WTC11 (cell line): ENCODE data around the gene MRPL32. TPM values are rescaled to one million over a fixed set of nuclear protein-coding genes. Genes with fewer than 3 reads are reported as not detected.
A peak's percentile ranks its signal among the peaks of the same experiment; 100 is the strongest.

Experiments
- ATAC-seq: fragments of 200-7000 bp; cut with Tn5 transposase; 2 replicates; pipeline ENCODE4 v1.10.0; 2021; ENCODE audit warnings: mild to moderate bottlenecking, moderate library complexity
- CTCF ChIA-PET: fragments of 300-600 bp; sonication (Branson Sonifier 250); formaldehyde crosslinking; loops from one replicate; lab custom pipeline; 2021; ENCODE audit warnings: antibody characterized with exemption; lab: Charles Lee
- POLR2A ChIA-PET: fragments of 350-600 bp; sonication (Branson Sonifier 250); formaldehyde crosslinking; loops from one replicate; lab custom pipeline; 2021; ENCODE audit warnings: antibody characterized with exemption; lab: Charles Lee
- DNase-seq: peaks from one replicate; pipeline ENCODE4 v3.0.0; 2021; ENCODE audit warnings: low spot score
- H3K27ac Mint-ChIP-seq: 2 replicates; pipeline ENCODE4 v1.8.0; 2021; ENCODE audit warnings: mixed read lengths
- H3K27me3 Mint-ChIP-seq: 2 replicates; pipeline ENCODE4 v1.8.0; 2021; ENCODE audit warnings: low read depth, mild to moderate bottlenecking, moderate library complexity, mixed read lengths
- H3K36me3 Mint-ChIP-seq: 2 replicates; pipeline ENCODE4 v1.8.0; 2021; ENCODE audit warnings: mixed read lengths
- H3K4me1 Mint-ChIP-seq: 2 replicates; pipeline ENCODE4 v1.8.0; 2022; ENCODE audit warnings: mixed read lengths
- H3K4me3 Mint-ChIP-seq: 2 replicates; pipeline ENCODE4 v1.8.0; 2021; ENCODE audit warnings: mild to moderate bottlenecking, moderate library complexity, mixed read lengths
- H3K9me3 Mint-ChIP-seq: 2 replicates; pipeline ENCODE4 v1.8.0; 2021; ENCODE audit warnings: mixed read lengths
- ATF6 ChIP-seq: sonication (generic); formaldehyde crosslinking; IDR thresholded peaks from 2 replicates; pipeline ENCODE4 v1.8.1; 2023; ENCODE audit warnings: mild to moderate bottlenecking, missing genetic modification reagents
- CBFB ChIP-seq: sonication (generic); formaldehyde crosslinking; IDR thresholded peaks from 2 replicates; pipeline ENCODE4 v1.8.1; 2022; ENCODE audit warnings: mild to moderate bottlenecking, low read depth, missing genetic modification reagents
- ETV6 ChIP-seq: sonication (generic); formaldehyde crosslinking; IDR thresholded peaks from 2 replicates; pipeline ENCODE4 v1.8.1; 2022; ENCODE audit warnings: mild to moderate bottlenecking, missing genetic modification reagents
- GABPB1 ChIP-seq: sonication (generic); formaldehyde crosslinking; IDR thresholded peaks from 2 replicates; pipeline ENCODE4 v1.8.1; 2023; ENCODE audit warnings: mild to moderate bottlenecking, missing genetic modification reagents
- GRHL2 ChIP-seq: fragments of 250-450 bp; sonication (Bioruptor Pico); IDR thresholded peaks from 2 replicates; pipeline ENCODE4 v1.8.0; 2022; ENCODE audit warnings: mild to moderate bottlenecking, moderate library complexity; ENCODE audit not compliant: insufficient replicate concordance, severe bottlenecking
- HMGA2 ChIP-seq: fragments of 250-450 bp; sonication (Bioruptor Pico); IDR thresholded peaks from 2 replicates; pipeline ENCODE4 v1.4.0; 2021; ENCODE audit warnings: mild to moderate bottlenecking, moderate library complexity
- IRF1 ChIP-seq: sonication (generic); formaldehyde crosslinking; IDR thresholded peaks from 2 replicates; pipeline ENCODE4 v1.8.0; 2023; ENCODE audit warnings: missing genetic modification reagents
- SMAD4 ChIP-seq: sonication (generic); formaldehyde crosslinking; IDR thresholded peaks from 2 replicates; pipeline ENCODE4 v1.8.0; 2022; ENCODE audit warnings: mild to moderate bottlenecking, missing genetic modification reagents
- SOX15 ChIP-seq: fragments of 250-450 bp; sonication (Bioruptor Pico); IDR thresholded peaks from 2 replicates; pipeline ENCODE4 v1.9.0; 2021; ENCODE audit warnings: mild to moderate bottlenecking
- USF1 ChIP-seq: sonication (generic); formaldehyde crosslinking; IDR thresholded peaks from 2 replicates; pipeline ENCODE4 v1.8.0; 2022; ENCODE audit warnings: mild to moderate bottlenecking, missing genetic modification reagents
- ZBTB21 ChIP-seq: sonication (generic); formaldehyde crosslinking; IDR thresholded peaks from 2 replicates; pipeline ENCODE4 v1.8.1; 2023; ENCODE audit warnings: mild to moderate bottlenecking, missing genetic modification reagents, borderline replicate concordance
- ZNF263 ChIP-seq: sonication (generic); formaldehyde crosslinking; IDR thresholded peaks from 2 replicates; pipeline ENCODE4 v1.8.1; 2022; ENCODE audit warnings: low read depth, mild to moderate bottlenecking, moderate library complexity, missing genetic modification reagents
- ZNF396 ChIP-seq: fragments of 250-450 bp; sonication (Bioruptor Pico); IDR thresholded peaks from 2 replicates; pipeline ENCODE4 v1.8.0; 2021; ENCODE audit warnings: mild to moderate bottlenecking, moderate library complexity, borderline replicate concordance
- total RNA-seq: library from RNA; stranded (reverse); gene quantifications from 3 replicates; pipeline ENCODE4 v1.2.3, GENCODE V29; 2021
- TF ChIP-seq, protein P1 (sequence below): sonication (generic); formaldehyde crosslinking; IDR thresholded peaks from 2 replicates; pipeline ENCODE4 v1.8.1; 2023; ENCODE audit warnings: mild to moderate bottlenecking, missing genetic modification reagents, moderate library complexity
- TF ChIP-seq, protein P2 (sequence below): sonication (generic); formaldehyde crosslinking; conservative IDR thresholded peaks from 2 replicates; pipeline ENCODE4 v1.8.1; 2023; ENCODE audit warnings: mild to moderate bottlenecking, low read depth, missing genetic modification reagents, moderate library complexity
- TF ChIP-seq, protein P3 (sequence below): sonication (generic); formaldehyde crosslinking; IDR thresholded peaks from 2 replicates; pipeline ENCODE4 v1.8.0; 2022; ENCODE audit warnings: missing genetic modification reagents
- TF ChIP-seq, protein P4 (sequence below): fragments of 200-600 bp; IDR thresholded peaks from 2 replicates; pipeline ENCODE4 v1.8.0; 2022; ENCODE audit warnings: antibody characterized with exemption

MRPL32 gene
- total RNA-seq, 1 experiment from 2014 or later: 84.4 TPM

- no peaks in the 10 kb centered on the region for H3K27me3 Mint-ChIP-seq
- peak overlapping the region; percentile 99 for H3K27ac Mint-ChIP-seq
- POLR2A ChIA-PET: interaction anchor here (0.5 to 1.1 kb wide), 8 partner anchors 22 to 357 kb away, joined by 3 to 6 read pairs (median 5); no protein-coding TSS in a partner anchor
- H3K4me3 Mint-ChIP-seq: peak overlapping the region; percentile 100
- no peaks in the 10 kb centered on the region for H3K9me3 Mint-ChIP-seq
- peaks cover 30% of the 10 kb centered on the region for H3K36me3 Mint-ChIP-seq
- peaks cover 21% of the 10 kb centered on the region for H3K4me1 Mint-ChIP-seq
- ATAC-seq (peak; percentile 5; the same call in 1 of the 2 replicates), DNase-seq (no peak)
- TF ChIP-seq HMGA2 (CRISPR knock-in tag): no peak
- TF ChIP-seq, protein P1, sequence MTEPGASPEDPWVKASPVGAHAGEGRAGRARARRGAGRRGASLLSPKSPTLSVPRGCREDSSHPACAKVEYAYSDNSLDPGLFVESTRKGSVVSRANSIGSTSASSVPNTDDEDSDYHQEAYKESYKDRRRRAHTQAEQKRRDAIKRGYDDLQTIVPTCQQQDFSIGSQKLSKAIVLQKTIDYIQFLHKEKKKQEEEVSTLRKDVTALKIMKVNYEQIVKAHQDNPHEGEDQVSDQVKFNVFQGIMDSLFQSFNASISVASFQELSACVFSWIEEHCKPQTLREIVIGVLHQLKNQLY: no peak
- no peak for TF ChIP-seq IRF1 (CRISPR knock-in tag)
- TF ChIP-seq, protein P2, sequence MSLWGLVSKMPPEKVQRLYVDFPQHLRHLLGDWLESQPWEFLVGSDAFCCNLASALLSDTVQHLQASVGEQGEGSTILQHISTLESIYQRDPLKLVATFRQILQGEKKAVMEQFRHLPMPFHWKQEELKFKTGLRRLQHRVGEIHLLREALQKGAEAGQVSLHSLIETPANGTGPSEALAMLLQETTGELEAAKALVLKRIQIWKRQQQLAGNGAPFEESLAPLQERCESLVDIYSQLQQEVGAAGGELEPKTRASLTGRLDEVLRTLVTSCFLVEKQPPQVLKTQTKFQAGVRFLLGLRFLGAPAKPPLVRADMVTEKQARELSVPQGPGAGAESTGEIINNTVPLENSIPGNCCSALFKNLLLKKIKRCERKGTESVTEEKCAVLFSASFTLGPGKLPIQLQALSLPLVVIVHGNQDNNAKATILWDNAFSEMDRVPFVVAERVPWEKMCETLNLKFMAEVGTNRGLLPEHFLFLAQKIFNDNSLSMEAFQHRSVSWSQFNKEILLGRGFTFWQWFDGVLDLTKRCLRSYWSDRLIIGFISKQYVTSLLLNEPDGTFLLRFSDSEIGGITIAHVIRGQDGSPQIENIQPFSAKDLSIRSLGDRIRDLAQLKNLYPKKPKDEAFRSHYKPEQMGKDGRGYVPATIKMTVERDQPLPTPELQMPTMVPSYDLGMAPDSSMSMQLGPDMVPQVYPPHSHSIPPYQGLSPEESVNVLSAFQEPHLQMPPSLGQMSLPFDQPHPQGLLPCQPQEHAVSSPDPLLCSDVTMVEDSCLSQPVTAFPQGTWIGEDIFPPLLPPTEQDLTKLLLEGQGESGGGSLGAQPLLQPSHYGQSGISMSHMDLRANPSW (CRISPR knock-in tag): no peak
- no peak for TF ChIP-seq SOX15 (CRISPR knock-in tag)
- no peak for TF ChIP-seq SMAD4
- no peak for TF ChIP-seq ZNF263 (CRISPR knock-in tag)
- no peak for TF ChIP-seq CBFB
- no peak for TF ChIP-seq ETV6 (CRISPR knock-in tag)
- TF ChIP-seq ZNF396 (CRISPR knock-in tag): no peak
- TF ChIP-seq USF1 (CRISPR knock-in tag): no peak
- TF ChIP-seq, protein P3, sequence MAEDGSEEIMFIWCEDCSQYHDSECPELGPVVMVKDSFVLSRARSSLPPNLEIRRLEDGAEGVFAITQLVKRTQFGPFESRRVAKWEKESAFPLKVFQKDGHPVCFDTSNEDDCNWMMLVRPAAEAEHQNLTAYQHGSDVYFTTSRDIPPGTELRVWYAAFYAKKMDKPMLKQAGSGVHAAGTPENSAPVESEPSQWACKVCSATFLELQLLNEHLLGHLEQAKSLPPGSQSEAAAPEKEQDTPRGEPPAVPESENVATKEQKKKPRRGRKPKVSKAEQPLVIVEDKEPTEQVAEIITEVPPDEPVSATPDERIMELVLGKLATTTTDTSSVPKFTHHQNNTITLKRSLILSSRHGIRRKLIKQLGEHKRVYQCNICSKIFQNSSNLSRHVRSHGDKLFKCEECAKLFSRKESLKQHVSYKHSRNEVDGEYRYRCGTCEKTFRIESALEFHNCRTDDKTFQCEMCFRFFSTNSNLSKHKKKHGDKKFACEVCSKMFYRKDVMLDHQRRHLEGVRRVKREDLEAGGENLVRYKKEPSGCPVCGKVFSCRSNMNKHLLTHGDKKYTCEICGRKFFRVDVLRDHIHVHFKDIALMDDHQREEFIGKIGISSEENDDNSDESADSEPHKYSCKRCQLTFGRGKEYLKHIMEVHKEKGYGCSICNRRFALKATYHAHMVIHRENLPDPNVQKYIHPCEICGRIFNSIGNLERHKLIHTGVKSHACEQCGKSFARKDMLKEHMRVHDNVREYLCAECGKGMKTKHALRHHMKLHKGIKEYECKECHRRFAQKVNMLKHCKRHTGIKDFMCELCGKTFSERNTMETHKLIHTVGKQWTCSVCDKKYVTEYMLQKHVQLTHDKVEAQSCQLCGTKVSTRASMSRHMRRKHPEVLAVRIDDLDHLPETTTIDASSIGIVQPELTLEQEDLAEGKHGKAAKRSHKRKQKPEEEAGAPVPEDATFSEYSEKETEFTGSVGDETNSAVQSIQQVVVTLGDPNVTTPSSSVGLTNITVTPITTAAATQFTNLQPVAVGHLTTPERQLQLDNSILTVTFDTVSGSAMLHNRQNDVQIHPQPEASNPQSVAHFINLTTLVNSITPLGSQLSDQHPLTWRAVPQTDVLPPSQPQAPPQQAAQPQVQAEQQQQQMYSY (CRISPR knock-in tag): no peak
- TF ChIP-seq, protein P4, sequence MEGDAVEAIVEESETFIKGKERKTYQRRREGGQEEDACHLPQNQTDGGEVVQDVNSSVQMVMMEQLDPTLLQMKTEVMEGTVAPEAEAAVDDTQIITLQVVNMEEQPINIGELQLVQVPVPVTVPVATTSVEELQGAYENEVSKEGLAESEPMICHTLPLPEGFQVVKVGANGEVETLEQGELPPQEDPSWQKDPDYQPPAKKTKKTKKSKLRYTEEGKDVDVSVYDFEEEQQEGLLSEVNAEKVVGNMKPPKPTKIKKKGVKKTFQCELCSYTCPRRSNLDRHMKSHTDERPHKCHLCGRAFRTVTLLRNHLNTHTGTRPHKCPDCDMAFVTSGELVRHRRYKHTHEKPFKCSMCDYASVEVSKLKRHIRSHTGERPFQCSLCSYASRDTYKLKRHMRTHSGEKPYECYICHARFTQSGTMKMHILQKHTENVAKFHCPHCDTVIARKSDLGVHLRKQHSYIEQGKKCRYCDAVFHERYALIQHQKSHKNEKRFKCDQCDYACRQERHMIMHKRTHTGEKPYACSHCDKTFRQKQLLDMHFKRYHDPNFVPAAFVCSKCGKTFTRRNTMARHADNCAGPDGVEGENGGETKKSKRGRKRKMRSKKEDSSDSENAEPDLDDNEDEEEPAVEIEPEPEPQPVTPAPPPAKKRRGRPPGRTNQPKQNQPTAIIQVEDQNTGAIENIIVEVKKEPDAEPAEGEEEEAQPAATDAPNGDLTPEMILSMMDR: no peak
- CTCF ChIA-PET: interaction anchor here (0.6 to 2.6 kb wide), 12 partner anchors 9 to 1040 kb away, joined by 3 to 28 read pairs (median 5); no protein-coding TSS in a partner anchor
These were observed 825 bp downstream of the MRPL32 start for GRCh38 chr7:42932811-42933591.

DNA sequence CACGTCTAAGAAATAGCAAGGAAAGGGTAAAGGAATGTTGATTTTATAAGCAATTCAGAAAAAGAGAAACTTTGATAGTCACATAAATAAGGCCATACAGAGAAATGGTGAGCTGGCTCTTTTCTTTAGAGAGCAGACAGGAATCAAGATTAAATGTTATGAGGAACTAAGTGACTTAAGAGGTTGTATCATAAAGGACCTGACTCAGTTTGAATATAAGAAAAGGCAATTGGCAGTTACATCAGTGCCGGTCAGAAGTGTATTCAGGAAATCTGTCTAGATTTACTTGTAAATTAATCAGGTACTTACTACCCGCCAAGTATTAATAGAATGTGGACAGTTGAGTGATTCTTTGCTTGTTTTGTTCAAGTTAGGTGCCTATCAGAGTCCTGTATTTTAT lies 2.1 kb downstream of the MRPL32 start:
- no peak for ATAC-seq
- Mint-ChIP-seq H3K4me3 (peak overlapping the region; percentile 100), H3K27me3 (no peaks in the 10 kb centered on the region), H3K27ac (no peak overlapping the region; the same call in 1 of the 2 replicates), H3K9me3 (no peaks in the 10 kb centered on the region), H3K4me1 (peaks cover 12% of the 10 kb centered on the region), H3K36me3 (peaks cover 31% of the 10 kb centered on the region)
- CTCF ChIA-PET: interaction anchor here (1.1 kb wide), 1 partner anchor 174 kb away, joined by 6 read pairs; no protein-coding TSS in a partner anchor
- POLR2A ChIA-PET: no interaction called here
- no peak for DNase-seq
- TF ChIP-seq ZBTB21 (CRISPR knock-in tag): no peak
- TF ChIP-seq, protein P3 (CRISPR knock-in tag): no peak
- no peak for TF ChIP-seq ATF6
- no peak for TF ChIP-seq GABPB1 (CRISPR knock-in tag)
- no peak for TF ChIP-seq GRHL2 (CRISPR knock-in tag)
